Measurements from ENCODE around the gene HKDC1.

The HKDC1 gene

DNA sequence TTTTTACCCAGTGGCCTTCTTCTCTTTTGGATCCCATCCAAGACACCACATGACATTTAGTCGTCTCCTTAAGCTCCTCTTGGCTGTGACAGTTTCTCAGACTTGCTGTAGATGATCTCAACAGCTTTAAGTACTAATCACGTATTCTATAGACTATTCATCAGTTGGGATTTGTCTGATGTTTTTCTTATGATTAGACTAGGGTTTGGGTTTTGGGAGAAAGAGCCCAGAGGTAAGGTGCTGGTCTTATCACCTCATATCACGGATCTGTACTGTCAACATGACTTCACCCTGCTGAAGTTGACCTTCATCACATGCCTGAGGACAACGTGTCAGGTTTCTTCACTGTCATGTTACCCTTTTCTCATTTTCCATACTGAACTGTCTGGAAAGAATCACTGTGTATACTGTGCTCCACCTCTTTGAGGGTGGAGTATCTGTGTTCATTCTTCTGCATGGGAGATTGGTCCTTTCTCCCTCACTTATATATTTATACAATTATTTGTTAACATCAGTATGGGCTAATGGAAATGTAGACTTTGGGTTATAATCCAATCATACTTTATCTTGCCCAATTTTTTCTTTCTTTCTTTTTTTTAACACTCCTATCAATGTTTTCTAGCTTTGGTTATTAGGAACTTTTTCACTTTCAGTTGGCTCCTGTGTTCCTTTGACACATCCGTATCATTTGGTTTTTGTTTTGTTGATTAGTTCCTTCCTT is 6.4 kb upstream of the HKDC1 start:
- Histone ChIP-seq H3K9ac (no peak overlapping the region), H3K4me3 (IDR thresholded peaks at IDR 0.05; ENCODE audit: insufficient read depth, low read depth, low read length) (no peak overlapping the region), H2AFZ (ENCODE audit: low read depth) (no peak overlapping the region), H3K27ac (no peak overlapping the region), H4K20me1 (ENCODE audit: insufficient read depth) (no peaks in the 10 kb centered on the region), H3K36me3 (ENCODE audit: insufficient read depth) (no peaks in the 10 kb centered on the region), H3K4me1 (ENCODE audit: low read depth, poor library complexity, severe bottlenecking) (peaks cover 28% of the 10 kb centered on the region), H3K27me3 (ENCODE audit: insufficient read depth, low read depth) (no peaks in the 10 kb centered on the region), H3K79me2 (ENCODE audit: insufficient read depth, low read depth) (no peaks in the 10 kb centered on the region), H3K4me2 (no peak overlapping the region)
- no peak for TF ChIP-seq CTCF (conservative IDR thresholded peaks at IDR 0.05; ENCODE audit: low read depth, low read length)

- no peak for TF ChIP-seq CTCF (conservative IDR thresholded peaks at IDR 0.05; ENCODE audit: low read depth, low read length)
- Histone ChIP-seq H4K20me1 (ENCODE audit: insufficient read depth) (no peaks in the 10 kb centered on the region), H3K79me2 (ENCODE audit: insufficient read depth, low read depth) (no peaks in the 10 kb centered on the region), H3K36me3 (ENCODE audit: insufficient read depth) (no peaks in the 10 kb centered on the region), H3K27me3 (ENCODE audit: insufficient read depth, low read depth) (no peaks in the 10 kb centered on the region), H3K27ac (peak overlapping the region; percentile 73; the same call in 1 of the 2 replicates), H3K4me1 (ENCODE audit: low read depth, poor library complexity, severe bottlenecking) (peaks cover 28% of the 10 kb centered on the region), H3K4me3 (IDR thresholded peaks at IDR 0.05; ENCODE audit: insufficient read depth, low read depth, low read length) (no peak overlapping the region), H3K9ac (no peak overlapping the region), H2AFZ (ENCODE audit: low read depth) (no peak overlapping the region), H3K4me2 (peak overlapping the region; percentile 51)
These were observed 5.4 kb upstream of the HKDC1 start for GRCh38 chr10:69214666-69215131.

DNA sequence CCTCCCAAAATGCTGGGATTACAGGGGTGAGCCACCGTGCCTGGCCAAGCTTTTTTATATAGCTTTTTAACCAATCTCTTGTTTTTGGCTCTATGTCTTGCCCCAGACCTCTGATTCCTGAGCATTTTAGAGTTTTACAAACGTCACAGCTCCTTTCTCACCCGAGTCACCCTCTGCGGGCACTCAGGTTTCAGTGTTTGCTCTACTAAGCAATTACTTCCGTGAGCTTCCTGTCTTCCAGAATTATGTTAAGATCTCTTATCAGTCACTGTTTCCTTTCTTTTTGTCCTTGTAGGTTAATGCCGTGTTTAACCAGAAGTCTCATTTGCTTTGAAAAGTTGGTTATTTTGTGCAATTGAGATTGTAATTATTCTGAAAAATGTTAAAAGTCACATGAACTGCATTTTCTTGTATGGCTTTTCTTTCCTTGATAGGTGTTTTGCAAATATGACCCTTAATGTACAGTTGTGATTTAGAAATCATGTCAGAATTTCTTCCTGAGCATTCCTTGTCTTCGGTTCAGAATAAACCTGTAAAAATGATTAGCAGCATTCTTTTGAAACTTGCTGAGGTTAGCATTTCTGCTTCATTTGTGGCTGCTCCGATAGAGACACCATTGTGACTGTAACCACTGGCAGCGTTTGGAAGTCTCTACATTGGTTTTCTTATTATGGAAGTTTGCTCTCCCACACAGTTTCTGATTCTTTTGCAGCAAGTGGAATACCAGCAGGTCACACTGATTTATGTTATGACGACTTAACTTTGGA is 4.5 kb upstream of the HKDC1 start:
- Histone ChIP-seq H3K4me1 (ENCODE audit: low read depth, poor library complexity, severe bottlenecking) (peaks cover 28% of the 10 kb centered on the region), H3K27me3 (ENCODE audit: insufficient read depth, low read depth) (no peaks in the 10 kb centered on the region), H3K27ac (peak overlapping the region; percentile 73), H3K4me2 (peak overlapping the region; percentile 51), H2AFZ (ENCODE audit: low read depth) (peak overlapping the region; percentile 15; the same call in 1 of the 2 replicates), H3K4me3 (IDR thresholded peaks at IDR 0.05; ENCODE audit: insufficient read depth, low read depth, low read length) (no peak overlapping the region), H3K36me3 (ENCODE audit: insufficient read depth) (no peaks in the 10 kb centered on the region), H3K79me2 (ENCODE audit: insufficient read depth, low read depth) (no peaks in the 10 kb centered on the region), H3K9ac (peak overlapping the region; percentile 45; the same call in 1 of the 2 replicates), H4K20me1 (ENCODE audit: insufficient read depth) (no peaks in the 10 kb centered on the region)
- TF ChIP-seq CTCF (conservative IDR thresholded peaks at IDR 0.05; ENCODE audit: low read depth, low read length), result no peak

DNA sequence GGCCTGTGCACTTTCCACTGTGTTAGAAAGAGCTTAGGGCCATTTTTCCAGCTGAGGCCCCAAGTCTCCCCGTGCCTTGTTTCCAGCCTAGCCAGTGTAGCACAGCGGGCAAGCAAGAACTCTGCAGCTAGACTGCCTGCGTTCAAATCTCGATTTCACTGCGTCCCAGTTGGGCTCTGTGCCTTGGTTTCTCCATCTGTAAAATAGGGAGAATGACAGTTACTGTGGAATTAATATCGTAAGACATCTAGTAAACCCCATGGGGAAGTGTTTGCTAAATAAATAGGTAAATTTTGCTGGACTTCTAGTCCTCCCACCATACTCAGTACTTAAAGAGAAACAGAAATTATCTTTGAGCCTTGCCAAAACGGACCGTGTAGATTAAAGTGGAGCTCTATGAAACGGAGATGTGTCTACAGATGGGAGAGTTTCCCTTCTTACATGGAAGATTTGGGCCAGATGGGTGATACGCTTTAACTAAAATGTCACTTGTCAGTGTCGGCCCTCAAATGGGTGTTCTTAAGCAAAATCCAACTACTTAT is 3.5 kb upstream of the HKDC1 start:
- H4K20me1 ChIP-seq (ENCODE audit: insufficient read depth), result no peaks in the 10 kb centered on the region
- H3K79me2 ChIP-seq (ENCODE audit: insufficient read depth, low read depth), result no peaks in the 10 kb centered on the region
- H3K27ac ChIP-seq, result no peak overlapping the region
- peak overlapping the region; percentile 51; the same call in 1 of the 2 replicates for H3K4me2 ChIP-seq
- H3K9ac ChIP-seq, result no peak overlapping the region
- no peaks in the 10 kb centered on the region for H3K36me3 ChIP-seq (ENCODE audit: insufficient read depth)
- peaks cover 35% of the 10 kb centered on the region for H3K4me1 ChIP-seq (ENCODE audit: low read depth, poor library complexity, severe bottlenecking)
- H2AFZ ChIP-seq (ENCODE audit: low read depth), result no peak overlapping the region
- no peaks in the 10 kb centered on the region for H3K27me3 ChIP-seq (ENCODE audit: insufficient read depth, low read depth)
- no peak for TF ChIP-seq CTCF (conservative IDR thresholded peaks at IDR 0.05; ENCODE audit: low read depth, low read length)
- no peak overlapping the region for H3K4me3 ChIP-seq (IDR thresholded peaks at IDR 0.05; ENCODE audit: insufficient read depth, low read depth, low read length)
